Tibial artery (tissue), 4 donors: Measurements from ENCODE around the gene RBMS3.

ENCODE experiments used
- DNase-seq, 2 donors: peaks; one replicate each; pipeline ENCODE4 v3.0.0-alpha.2; 2019
- H3K27ac ChIP-seq, 2 donors: fragments of 200-600 bp; sonication (generic) in 1 of 2; 1 replicate in 1 of 2; 2 replicates in 1 of 2; pipeline ENCODE4 v1.5.1; 2018 to 2019; ENCODE audit warnings: mild to moderate bottlenecking in 1 of 2
- H3K27me3 ChIP-seq, 2 donors: fragments of 200-600 bp; sonication (generic) in 1 of 2; one replicate each; pipeline versions ENCODE4 v1.5.1 to v1.6.0; 2016 to 2019
- H3K36me3 ChIP-seq, 3 donors: fragments of 200-600 bp; sonication (generic) in 2 of 3; one replicate each; pipeline ENCODE4 v1.5.1; 2016 to 2019; ENCODE audit warnings: mild to moderate bottlenecking in 2 of 3
- H3K4me1 ChIP-seq, 4 donors: fragments of 200-600 bp; sonication (generic) in 2 of 4; 1 replicate in 3 of 4; 2 replicates in 1 of 4; pipeline ENCODE4 v1.5.1; 2016 to 2019
- H3K4me3 ChIP-seq, 2 donors: fragments of 200-600 bp; sonication (generic) in 1 of 2; 1 replicate in 1 of 2; 2 replicates in 1 of 2; pipeline ENCODE4 v1.5.1; 2018 to 2019; ENCODE audit warnings: mild to moderate bottlenecking in 2 of 2
- H3K9me3 ChIP-seq, 3 donors: fragments of 200-600 bp; sonication (generic) in 1 of 3; one replicate each; pipeline ENCODE4 v1.5.1; 2016 to 2019
- CTCF ChIP-seq, 2 experiments: fragments of 200-600 bp in 1 of 2; fragments of 450-650 bp in 1 of 2; IDR thresholded peaks; one replicate each; pipeline ENCODE4 v1.5.1; 2017 to 2019; ENCODE audit warnings: antibody characterized with exemption in 2 of 2, mild to moderate bottlenecking in 1 of 2, moderate library complexity in 1 of 2
- intact Hi-C: fragments of 100-400 bp; cut with DNase I; formaldehyde crosslinking; loops from one replicate; pipeline ENCODE4 v1.15.0; 2023; ENCODE audit warnings: low total_unique reads

The RBMS3 gene

GRCh38 chr3:29934751-29935150, 653.9 kb downstream of the RBMS3 start:
- Histone ChIP-seq H3K27ac (no peak overlapping the region), H3K9me3 (no peaks in the 10 kb centered on the region), H3K27me3 (no peaks in the 10 kb centered on the region), H3K4me3 (no peak overlapping the region), H3K4me1 (peaks cover 0 to 20% (median 0%) of the 10 kb centered on the region in 4 donors), H3K36me3 (peaks cover 0 to 4% (median 0%) of the 10 kb centered on the region in 3 donors)
- no peak for DNase-seq
- no peak for TF ChIP-seq CTCF (IDR thresholded peaks at IDR 0.05)
- intact Hi-C loops = no loop called here

GRCh38 chr3:29936054-29936453, 655.2 kb downstream of the RBMS3 start:
- Histone ChIP-seq H3K27ac (no peak overlapping the region), H3K27me3 (no peaks in the 10 kb centered on the region), H3K36me3 (peaks cover 0 to 4% (median 0%) of the 10 kb centered on the region in 3 donors), H3K4me1 (peaks cover 0 to 28% (median 0%) of the 10 kb centered on the region in 4 donors), H3K4me3 (no peak overlapping the region), H3K9me3 (no peaks in the 10 kb centered on the region)
- intact Hi-C loops = no loop called here
- DNase-seq = no peak
- no peak for TF ChIP-seq CTCF (IDR thresholded peaks at IDR 0.05)

- Histone ChIP-seq H3K4me3 (no peak overlapping the region), H3K9me3 (no peaks in the 10 kb centered on the region), H3K4me1 (peaks cover 0 to 30% (median 0%) of the 10 kb centered on the region in 4 donors), H3K27ac (no peak overlapping the region), H3K27me3 (no peaks in the 10 kb centered on the region), H3K36me3 (peaks cover 0 to 4% (median 0%) of the 10 kb centered on the region in 3 donors)
- DNase-seq = no peak
- no peak for TF ChIP-seq CTCF (IDR thresholded peaks at IDR 0.05)
- intact Hi-C loops = no loop called here
These were observed 655.9 kb downstream of the RBMS3 start for GRCh38 chr3:29936766-29937165.

GRCh38 chr3:29937185-29937584, 656.3 kb downstream of the RBMS3 start:
- TF ChIP-seq CTCF (IDR thresholded peaks at IDR 0.05) = no peak
- Histone ChIP-seq H3K9me3 (no peaks in the 10 kb centered on the region), H3K27ac (no peak overlapping the region), H3K36me3 (peaks cover 0 to 4% (median 0%) of the 10 kb centered on the region in 3 donors), H3K27me3 (no peaks in the 10 kb centered on the region), H3K4me3 (no peak overlapping the region), H3K4me1 (peaks cover 0 to 30% (median 0%) of the 10 kb centered on the region in 4 donors)
- DNase-seq = no peak
- intact Hi-C loops = no loop called here

GRCh38 chr3:29940759-29941323, 660.0 kb downstream of the RBMS3 start:
- H3K27ac ChIP-seq = no peak overlapping the region
- no peak for TF ChIP-seq CTCF (IDR thresholded peaks at IDR 0.05)
- no peaks in the 10 kb centered on the region for H3K9me3 ChIP-seq
- no peaks in the 10 kb centered on the region for H3K27me3 ChIP-seq
- DNase-seq = no peak
- H3K4me3 ChIP-seq = no peak overlapping the region
- H3K36me3 ChIP-seq = peaks cover 0 to 4% (median 0%) of the 10 kb centered on the region in 3 donors
- peaks cover 0 to 10% (median 0%) of the 10 kb centered on the region in 4 donors for H3K4me1 ChIP-seq
- intact Hi-C loops = no loop called here
